Right lung (tissue), 5 donors: Measurements from ENCODE around the gene FAAP100. TPM values are rescaled to one million over a fixed set of nuclear protein-coding genes. Genes with fewer than 3 reads are reported as not detected.

Experiments
- DNase-seq, 2 donors: peaks; one replicate each; pipeline ENCODE4 v3.0.0-alpha.2; 2013
- polyA plus RNA-seq, 5 donors: library from polyadenylated mRNA; unstranded; fragments of 120-200 nt; gene quantifications; one replicate each; pipeline versions ENCODE4 v1.2.1 to v1.2.3, GENCODE V29; 2013; ENCODE audit warnings: inconsistent platforms in 1 of 5, low replicate concordance in 1 of 5; ENCODE audit not compliant: insufficient read length in 5 of 5, insufficient read depth in 1 of 5

FAAP100 gene
- polyA plus RNA-seq, 5 donors, result 16.7 to 37.6 (median 29.3) TPM

DNA sequence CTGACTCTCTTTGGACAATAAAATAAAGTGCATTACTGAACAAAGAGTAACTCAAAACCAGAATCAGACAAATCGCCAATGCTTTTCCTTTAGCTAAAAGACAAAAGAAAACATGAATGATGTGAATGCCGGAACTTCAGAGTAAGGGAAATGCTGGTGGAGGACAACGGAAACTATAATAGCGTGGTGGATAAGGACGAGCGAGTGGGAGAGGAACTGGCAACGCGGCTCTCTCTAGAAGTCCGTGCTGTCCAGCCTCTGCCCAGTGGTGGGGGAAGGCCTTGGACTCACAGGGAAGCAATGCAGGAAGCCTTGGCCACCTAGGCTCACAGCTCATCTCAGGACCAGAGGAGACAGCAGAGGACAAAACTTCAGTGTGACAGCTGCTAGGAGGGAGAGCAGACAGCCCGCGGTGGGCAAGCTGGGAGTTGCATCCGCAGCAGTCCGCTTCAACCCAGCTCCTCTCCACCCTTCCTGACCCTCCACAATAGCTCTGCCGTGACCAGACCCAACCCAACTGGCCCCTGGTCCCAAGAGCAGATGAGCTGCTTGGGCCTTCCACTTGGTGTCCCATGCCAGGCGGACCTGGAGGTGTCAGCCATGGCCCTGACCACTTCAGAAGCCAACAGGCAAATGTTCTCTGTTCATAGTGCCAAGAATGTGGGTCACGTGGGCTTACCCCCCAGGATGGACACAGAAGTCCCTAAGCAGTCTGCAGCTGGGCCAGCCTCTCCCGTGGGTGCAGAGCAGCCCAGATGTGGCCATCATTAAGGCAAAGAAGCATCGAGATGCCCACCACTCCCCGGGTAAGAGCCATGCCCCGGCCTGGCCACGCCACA, 5.3 kb upstream of the FAAP100 start:
- DNase-seq, result no peak

DNA sequence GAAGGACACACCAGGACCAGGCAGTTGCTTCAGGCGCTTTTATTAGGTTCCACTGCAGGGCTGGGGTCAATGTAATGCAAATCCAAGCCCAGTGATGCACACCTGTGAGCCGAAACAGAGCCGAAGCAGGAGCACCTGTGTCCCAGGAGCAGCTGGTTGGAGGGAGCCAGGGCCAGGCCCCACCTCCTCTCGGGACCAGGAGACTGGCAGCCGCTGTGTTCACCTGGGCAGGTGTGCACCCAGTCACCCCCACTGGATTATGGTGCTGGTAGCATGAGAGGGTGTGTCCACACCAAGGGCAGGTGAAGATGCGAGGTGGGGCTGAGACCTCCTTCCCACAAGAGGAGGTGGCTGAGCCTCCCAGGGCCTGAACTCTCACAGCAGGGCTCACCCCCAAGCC, 4.7 kb upstream of the FAAP100 start:
- DNase-seq, result no peak

DNA sequence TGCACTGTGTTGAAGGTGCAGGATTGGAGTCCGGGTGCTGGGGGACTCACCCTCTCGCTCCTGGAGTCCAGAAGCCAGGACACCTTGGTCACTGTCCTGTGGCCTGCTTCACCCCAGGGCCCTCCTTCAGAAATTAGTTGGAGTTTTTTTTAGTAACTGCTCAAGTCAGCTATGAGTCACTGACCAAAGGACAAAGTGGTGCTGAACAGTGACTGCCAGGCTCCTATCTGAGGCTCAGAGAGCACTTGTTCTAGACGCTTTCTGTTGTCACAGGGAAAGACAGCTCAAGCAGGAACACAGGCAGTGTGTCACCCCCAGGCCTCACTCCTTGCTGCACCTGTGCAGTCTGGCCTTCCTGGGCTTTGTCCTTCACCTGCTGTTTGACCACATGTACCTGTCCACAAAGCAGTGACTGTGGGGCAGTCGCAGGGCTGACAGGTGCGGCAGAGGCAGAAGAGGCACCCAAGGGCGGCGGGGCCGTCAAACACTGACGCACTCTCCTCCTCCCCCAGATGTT, 4.1 kb upstream of the FAAP100 start:
- DNase-seq, result no peak

DNA sequence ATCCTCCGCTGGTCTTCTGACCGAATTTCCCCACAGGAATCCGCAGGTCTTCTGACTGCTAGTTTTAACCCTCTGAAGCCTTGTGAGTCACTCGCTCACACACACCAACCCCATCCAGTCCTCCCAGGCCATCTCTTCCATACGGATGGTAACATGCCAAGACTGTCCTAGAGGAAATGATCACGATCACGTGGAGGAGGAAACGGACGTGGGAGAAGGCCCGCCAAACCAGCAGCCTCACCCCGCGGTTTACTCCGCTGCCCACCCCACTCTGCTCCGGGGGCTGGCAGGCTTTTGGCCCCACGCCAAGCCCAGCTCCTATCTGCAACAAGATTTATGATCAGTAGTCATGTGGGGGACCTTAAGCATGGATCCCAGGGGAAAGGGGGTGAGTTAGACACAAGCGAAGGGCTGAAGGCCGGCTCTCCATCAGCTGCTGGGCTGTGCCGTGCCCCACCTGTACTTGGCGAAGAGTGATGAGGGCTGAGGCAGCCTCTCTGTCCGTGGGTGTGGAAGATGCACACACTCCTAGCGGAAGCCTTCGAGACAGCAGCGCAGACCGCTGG, 1.5 kb upstream of the FAAP100 start:
- no peak for DNase-seq

DNA sequence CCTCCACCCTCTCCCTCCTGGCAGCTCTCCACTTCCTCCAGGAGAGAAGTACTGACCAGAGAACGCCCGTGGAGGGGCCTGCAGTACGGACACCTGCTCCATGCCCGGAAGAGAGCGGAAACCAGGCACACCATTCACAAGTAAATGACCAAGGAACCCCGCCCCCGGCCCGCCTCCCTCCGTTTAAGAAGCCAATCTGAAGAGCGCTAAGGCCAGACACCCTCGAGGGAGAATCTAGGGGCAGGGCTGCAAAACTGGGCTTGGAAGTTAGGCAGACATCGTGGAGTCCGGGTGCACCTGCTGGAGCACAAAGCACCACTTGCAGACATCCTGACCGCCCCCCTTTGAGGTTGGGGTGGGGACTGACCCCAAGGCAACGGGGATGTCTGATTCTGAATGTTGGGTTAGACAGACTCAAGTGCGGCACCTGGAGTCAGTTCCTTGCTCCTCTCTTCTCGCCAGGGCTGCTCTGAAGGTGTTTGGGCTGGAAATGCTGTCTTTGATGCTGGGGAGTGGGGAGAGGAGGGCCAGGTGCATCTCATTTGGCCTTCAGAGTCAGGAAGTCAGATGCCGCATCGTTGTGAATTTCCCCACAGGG, 964 bp upstream of the FAAP100 start:
- peak; percentile 44 to 48 for DNase-seq

DNA sequence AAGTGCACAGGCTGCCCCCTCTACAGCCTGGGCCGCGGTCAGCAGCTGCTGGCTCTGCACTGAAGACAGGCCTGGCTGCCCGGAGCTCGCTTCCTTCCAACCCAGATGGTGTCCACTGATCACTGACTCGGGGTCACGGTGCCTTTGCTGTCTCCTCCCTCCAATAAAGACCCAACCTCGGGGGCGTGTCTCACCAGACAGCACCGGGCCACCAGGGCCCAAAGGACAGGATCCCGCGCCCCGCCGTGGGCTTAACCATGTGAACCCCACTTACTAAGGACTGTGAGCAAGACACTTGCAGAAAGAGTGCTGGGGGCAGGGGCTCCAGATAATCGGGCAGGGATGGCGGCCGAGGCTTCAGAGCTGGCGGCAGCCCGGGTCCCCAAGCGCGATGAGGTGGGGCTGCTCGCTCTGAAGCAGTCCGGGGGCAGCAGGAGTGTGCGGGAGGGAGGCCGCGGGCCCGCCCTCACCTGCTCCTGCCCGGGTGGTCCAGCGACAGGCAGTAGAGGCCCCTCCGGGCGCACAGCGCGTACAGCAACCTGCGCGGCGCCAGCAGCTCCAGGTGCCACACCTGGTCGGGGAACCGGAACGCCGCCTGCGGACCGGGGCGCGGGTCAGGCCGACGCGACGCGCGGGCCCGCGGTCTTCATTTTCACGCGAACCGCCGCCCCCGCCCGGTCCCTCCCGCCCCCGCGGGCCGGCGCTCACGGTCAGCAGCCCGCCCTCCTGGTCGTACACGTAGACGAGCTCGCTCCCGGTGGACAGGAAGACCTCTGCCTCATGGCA, 502 bp downstream of the FAAP100 start:
- no peak for DNase-seq

DNA sequence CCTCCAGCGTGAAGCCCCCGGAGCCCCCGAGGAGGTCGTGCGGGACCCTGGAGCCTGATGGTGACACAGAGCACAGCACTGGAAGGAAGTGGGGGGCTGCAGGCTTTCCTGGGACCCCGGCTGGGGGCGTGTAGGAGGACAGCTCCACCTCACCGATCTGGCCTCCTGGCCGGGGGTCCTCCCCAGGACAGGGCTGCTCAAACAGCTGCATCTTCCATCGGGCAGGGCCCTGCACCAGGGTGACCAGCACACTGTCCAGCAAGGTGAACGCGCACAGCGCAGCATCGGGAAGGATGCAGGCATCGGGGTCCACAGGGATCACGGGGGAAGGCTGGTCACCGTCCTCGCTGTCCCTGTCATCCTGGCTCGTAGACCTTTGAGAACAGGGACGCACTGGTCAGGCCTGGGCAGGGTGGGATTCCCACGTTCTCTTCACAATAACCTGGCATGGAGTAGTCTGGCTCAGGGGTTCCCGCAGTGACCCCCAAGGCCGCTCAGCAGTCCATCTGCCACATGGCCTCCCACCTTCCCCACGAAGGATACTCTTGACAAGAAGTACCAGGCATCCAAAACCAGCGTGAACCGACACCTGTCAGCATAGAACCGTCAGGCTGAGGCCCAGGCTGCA, 1.2 kb downstream of the FAAP100 start:
- no peak for DNase-seq

DNA sequence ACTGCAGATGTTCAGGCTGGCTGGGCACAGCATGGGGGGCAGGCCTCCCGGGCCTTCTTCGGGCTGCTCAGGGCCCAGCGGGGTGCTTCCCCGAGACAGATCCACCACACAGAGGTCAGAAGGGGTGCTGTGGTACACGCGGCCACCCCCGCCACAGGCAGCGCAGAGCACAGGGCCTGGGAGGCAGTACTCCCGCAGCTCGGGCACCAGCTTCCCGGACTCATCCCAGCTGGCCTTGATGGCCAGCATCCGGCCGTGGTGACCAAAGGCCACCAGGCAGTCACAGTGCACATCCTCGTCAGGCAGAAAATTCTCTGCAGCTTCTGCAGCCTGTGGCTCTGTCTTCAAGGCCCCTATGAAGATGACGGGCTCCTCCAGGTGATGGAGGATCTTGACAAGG, 1.9 kb downstream of the FAAP100 start:
- no peak for DNase-seq

DNA sequence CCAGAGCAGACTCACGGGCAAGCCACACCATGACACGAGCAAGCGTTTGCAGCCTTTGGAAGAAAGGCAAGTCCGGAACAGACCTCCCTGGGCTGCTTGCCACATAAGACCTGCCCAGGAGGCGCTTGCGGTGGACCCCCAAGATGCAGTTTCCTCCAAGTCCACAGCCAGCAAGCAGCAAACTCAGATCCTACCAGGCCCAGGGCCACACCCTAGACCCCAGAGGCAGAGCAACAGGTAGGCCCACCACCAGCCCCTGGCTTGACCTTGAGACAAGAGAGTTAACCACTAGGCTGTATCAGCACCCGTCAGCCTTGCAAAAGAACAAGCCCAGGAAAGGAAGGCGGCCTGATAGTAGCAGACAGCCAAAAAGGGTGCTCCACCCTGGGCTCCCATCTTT, 2.3 kb downstream of the FAAP100 start:
- no peak for DNase-seq

DNA sequence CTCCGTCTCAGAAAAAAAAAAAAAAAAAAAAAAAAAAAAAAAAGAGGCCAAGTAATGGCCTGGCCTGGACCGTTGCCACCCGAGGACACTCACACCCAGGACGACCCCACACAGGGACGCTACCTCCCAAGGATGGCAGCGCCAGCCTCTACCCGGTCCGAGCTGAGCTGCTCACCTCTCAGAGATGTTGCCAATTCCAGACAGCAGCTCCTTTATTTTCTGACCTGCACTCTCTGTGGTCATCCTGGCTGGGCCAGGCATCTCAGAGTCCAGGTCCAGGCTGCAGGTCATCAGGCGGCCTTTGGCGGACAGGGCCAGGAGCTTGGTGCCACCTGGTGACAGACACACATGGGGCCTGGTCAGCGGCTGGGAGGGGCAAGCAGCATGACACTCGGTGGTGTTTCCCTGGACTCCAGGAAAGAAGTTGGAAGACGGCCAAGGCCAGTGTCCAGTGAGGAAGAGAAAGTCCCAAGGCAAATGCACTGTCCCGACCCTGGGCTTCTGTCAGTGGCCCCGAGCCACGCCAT, 3.1 kb downstream of the FAAP100 start:
- no peak for DNase-seq

DNA sequence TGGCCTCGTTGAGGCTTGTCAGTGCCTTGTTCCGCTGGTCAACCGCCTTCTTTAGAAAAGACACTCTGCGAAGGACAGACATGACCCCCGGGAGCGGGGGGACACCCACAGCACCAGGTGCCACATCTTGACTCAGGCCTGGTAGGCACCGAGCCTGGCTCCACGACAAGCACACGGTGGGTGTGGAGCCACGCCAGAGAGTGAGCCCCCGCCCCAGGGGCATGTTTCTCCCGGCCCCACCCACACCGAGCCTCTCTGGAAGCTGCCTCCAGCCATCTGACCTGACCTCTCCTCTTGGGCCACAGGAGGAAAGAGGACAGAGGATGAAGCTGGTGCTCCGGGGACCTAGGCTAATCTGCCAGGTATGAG, 4.6 kb downstream of the FAAP100 start:
- no peak for DNase-seq

DNA sequence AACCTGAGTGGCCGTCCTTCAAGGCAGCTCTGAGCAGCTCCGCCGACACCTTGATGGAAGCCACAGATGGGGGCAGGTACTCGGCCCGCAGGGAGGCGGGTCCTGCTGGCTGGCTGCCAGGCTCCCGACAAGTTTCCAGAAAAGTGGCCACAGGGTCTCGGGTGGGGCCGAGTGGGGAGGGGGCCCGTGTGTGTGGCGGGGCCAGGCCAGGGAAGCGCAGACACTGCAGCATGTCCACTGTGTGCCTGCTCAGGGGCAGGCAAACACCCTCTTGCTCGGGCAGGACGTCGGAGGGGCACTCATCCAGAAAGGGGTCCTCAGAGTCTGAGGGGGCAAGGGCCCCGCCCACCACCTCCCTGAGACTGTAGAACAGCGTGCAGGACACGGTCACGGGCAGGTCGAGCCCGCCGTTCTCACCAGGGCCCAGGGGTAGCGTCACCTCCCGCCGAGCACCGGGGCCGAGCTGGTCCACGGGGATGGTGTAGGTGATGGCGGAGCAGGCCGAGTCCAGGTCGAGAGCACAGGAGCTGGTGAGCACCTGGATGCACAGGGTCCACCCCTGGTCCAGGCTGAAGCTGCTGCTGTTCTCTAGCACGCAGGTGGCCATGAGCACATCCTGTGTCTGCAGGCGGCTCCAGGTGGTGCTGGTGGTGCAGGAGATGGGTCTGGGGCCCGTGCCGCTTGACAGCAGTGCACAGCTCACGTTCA, 5.1 kb downstream of the FAAP100 start:
- DNase-seq, result no peak

DNA sequence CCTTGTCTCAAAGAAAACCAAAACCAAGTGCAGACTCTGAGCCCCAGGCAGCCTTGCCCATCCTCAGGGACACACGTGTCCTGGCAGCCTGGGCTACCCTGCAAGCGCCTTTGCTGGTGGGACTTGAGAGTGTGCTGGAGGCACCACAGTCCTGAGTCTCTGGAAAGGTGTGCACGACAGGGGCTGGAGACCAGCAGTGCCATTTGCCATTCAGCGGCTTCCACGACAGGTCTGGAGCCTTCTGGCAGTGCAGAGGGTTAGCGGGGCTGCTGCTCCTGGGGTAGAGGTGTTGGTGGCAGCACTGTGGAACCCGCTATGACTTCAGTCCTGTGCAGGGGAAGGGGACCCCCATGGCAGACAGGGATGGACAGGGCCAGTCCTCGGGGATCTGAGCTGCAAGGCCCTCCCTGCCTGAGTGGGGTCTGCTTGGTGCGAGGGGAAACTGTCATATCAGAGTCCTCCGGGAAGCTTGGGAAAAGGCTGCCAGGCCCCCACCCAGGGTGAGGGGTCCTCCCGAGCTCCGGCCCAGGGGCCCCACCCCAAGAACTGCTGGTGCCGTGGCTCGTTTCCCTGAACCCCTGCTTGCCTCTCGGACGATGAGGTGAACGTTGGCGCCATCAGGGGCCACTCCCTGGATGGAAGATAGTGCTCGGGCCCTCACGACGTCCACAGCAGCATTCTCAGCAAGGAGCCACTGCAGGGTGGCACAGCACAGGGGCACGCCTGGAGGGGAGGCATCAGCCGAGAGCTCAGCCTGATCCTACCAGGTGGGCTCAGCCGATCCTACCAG, 6.8 kb downstream of the FAAP100 start:
- no peak for DNase-seq

DNA sequence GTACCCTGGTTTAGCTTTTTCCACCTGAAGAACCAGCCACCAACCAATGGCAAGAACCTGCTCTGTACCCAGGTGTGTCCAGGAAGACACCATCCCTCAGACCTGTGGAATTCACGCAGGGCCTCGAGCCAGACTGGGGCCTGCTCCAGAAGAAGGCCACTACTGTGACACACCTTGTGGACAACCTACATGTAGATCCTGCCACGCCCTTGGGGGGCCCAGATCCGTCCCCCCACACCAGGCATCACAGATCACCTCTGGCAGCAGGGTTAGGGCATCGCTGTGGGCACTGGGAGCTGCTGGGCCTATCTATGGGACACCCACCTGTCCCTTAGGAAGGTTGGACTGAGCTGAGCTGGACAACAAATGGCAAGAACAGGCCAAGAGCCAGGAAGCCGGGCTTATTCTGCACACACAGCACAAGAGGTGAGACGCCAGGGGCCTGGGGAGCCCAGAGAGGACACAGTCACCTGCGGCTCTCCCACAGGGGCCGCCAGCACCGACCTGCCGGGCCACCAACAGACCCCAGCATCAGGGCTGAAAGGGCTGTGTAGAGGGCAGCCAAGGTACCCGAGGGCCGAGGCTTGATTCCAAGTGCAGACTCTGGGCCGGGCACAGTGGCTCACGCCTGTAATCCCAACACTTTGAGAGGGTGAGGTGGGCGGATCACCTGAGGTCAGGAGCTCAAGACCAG, 7.7 kb downstream of the FAAP100 start:
- no peak for DNase-seq

DNA sequence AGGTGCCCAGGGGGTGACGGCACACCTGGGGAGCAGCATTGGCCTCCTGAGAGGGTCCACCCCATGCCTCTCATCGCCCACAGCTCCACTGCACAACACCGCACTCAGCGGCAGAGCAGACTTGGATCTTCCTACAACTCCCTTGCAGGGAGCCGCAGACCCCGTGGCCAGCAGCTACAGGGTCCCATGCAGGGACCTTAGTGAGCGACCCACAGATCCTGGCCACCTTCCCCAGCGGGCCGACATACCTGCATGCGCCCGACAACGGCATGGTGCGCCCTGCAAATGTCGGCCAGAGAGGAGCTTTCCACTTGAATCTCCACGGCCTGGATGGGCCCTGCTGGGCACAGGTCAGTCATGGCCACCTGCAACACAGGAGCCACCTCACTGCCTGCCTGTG, 8.4 kb downstream of the FAAP100 start:
- no peak for DNase-seq

DNA sequence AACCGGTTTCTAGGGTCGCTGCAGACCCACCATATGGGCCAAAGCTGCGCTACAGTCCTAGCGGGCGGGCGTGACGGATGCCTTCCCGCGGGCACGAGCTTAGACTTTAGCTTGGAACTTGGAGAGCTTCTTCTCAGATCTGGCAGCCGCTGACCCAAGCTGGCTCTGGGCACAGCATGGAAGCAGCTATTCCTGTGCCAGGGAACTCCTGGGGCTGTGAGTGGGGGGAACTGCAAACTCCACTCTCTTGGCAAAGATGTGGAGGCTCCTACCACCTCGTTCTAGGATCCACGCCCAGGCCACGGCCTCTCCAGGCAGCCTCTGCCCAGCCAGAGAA, 8.8 kb downstream of the FAAP100 start:
- DNase-seq, result no peak

DNA sequence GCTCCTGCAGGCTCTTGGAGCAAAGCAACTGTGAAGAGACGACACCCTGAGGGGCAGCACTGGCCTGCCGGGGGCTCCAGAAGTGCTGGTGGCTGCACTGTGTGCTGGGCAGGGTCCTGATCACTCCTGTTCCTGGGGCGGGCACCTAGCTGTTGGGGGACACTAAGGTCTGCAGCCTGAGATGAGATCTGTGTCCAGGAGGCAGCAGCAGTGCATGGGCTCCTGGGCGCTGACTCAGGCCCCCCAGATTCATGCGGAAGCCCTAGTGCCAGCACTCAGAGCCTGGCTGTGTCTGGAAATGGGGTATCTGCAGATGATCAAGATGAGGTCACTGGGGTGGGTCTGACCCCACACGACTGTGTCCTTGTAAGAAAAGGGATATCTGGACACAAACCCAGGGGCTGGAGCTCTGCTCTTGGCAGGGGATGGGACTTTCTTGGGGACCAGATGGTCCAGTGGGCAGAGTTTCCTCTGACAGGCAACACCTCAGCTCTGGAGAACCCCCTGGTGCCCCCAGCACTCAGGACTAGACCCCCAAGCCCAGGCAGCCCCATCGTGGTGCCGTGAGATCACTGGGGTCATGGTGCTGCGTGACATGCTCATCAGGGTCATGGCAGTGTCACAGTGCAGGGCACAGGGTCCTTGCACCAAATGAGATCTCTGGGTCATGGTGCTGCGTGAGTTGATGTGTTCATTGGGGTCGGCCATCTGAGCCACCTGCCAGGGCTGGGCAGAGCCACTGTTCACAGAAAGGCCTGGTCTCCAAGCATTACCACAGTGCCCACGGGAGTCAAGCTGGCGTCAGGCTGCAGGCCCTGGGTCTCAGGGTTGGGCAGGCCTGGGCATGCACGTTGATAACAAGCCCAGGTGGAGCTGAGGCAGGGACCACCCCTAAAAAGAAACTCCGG, 9.5 kb downstream of the FAAP100 start:
- no peak for DNase-seq

DNA sequence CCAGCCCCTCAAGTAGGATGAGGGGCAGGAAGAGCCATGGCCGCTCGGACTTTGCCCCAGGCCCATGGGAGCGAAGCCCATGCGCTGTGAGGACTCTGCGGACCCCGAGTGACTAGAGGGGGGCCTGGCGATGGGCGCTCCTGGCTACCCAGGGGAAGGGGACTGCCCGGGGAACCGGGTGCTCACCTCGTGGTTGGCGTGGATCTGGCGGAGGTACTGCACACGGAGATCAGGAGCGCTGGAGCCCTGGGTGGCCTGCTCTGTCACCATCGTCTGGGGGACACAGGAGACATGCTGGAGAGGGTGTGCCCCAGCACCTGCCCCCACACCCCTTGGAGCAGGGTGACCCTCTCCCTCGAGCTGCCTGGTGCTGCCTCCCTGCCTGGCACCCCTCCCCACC, 11.0 kb downstream of the FAAP100 start:
- DNase-seq, result no peak

DNA sequence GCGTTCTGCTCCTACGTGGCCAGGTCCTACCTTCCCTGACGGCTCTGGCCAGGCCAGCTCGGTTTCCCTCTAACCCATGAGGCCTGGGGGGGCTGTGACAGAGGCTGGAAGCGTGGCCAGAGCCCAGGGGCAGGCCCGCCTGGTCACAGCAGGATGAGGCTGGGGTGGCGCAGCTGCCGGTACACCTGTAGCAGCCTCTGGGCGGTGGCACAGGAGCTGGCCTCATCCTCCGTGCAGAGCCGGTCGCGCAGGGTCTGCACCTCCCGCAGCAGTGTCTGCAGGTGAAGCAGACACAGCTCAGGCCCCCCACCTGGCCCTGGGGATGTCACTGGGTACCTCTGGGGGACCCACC, 11.5 kb downstream of the FAAP100 start:
- no peak for DNase-seq
